Mesothelial cell of epicardium (in vitro differentiated cells): ENCODE measurements around the gene GPD1L. TPM values are rescaled to one million over a fixed set of nuclear protein-coding genes. Genes with fewer than 3 reads are reported as not detected.

ENCODE experiments used
- DNase-seq, 2 experiments: peaks; one replicate each; pipeline ENCODE4 v3.0.0; 2021; ENCODE audit warnings: low spot score in 2 of 2; ENCODE audit not compliant: unreplicated experiment in 2 of 2
- H3K27ac Mint-ChIP-seq: 2 replicates; pipeline ENCODE4 v1.8.0; 2021; ENCODE audit warnings: mixed read lengths
- H3K27me3 Mint-ChIP-seq: 2 replicates; pipeline ENCODE4 v1.8.0; 2021; ENCODE audit warnings: low read depth, mixed read lengths
- H3K36me3 Mint-ChIP-seq: 2 replicates; pipeline ENCODE4 v1.8.0; 2021; ENCODE audit warnings: mixed read lengths
- H3K4me1 Mint-ChIP-seq: 2 replicates; pipeline ENCODE4 v1.8.0; 2021; ENCODE audit warnings: mixed read lengths
- H3K4me3 Mint-ChIP-seq: 2 replicates; pipeline ENCODE4 v1.8.0; 2021; ENCODE audit warnings: mild to moderate bottlenecking, moderate library complexity, mixed read lengths
- H3K9me3 Mint-ChIP-seq: 2 replicates; pipeline ENCODE4 v1.8.0; 2021; ENCODE audit warnings: mixed read lengths
- total RNA-seq: library from RNA; stranded (reverse); gene quantifications from 3 replicates; pipeline ENCODE4 v1.2.1, GENCODE V29; 2021
- TF ChIP-seq, protein P1 (sequence below): fragments of 200-600 bp; sonication (generic); IDR thresholded peaks from one replicate; pipeline ENCODE4 v1.5.0; 2021; ENCODE audit warnings: antibody characterized with exemption; ENCODE audit not compliant: unreplicated experiment

Gene GPD1L
- total RNA-seq, 1 donor from 2014 or later = 8.5 TPM

DNA sequence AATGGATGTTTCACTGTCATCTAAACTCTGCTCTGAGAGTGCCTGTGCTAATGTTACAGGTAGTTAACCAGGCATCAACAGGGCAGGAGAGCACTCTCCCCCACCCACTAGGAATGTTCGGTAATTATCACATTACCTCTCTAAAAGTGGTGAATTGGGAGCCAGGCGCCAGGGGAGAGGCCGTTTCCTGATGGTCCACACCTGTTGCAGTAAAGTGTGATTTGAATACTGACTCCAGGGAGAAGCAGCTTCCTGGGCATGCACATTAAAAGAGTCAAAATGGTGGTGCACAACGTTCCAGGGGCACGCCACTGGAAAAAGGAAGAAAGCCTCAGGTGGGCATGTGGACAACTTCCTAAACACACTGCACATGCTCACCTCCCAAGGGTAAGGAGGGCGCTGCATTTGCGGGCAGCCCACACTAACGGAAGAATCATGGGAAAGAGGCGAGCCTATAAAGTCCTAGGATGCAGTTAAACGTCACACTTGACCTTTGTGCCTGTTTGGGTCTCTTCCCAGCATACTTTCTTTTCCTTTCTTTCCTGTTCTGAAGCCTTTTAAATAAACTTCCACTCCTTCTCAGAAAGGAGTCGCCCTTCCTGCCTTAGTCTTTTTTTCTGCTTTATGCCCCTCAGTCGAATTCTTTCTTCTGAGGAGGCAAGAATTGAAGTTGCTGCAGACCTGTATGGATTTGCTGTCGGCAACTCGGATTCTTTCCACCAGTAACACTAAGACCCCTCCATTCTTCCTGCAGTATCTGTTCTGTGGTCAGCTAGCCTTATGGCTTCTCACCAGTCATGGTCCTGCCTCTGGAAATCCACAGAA lies 28.9 kb upstream of the GPD1L start:
- Mint-ChIP-seq H3K9me3 (peaks cover 6% of the 10 kb centered on the region), H3K4me1 (peaks cover 13% of the 10 kb centered on the region), H3K27ac (no peak overlapping the region), H3K27me3 (no peaks in the 10 kb centered on the region), H3K4me3 (no peak overlapping the region), H3K36me3 (no peaks in the 10 kb centered on the region)
- TF ChIP-seq, protein P1, sequence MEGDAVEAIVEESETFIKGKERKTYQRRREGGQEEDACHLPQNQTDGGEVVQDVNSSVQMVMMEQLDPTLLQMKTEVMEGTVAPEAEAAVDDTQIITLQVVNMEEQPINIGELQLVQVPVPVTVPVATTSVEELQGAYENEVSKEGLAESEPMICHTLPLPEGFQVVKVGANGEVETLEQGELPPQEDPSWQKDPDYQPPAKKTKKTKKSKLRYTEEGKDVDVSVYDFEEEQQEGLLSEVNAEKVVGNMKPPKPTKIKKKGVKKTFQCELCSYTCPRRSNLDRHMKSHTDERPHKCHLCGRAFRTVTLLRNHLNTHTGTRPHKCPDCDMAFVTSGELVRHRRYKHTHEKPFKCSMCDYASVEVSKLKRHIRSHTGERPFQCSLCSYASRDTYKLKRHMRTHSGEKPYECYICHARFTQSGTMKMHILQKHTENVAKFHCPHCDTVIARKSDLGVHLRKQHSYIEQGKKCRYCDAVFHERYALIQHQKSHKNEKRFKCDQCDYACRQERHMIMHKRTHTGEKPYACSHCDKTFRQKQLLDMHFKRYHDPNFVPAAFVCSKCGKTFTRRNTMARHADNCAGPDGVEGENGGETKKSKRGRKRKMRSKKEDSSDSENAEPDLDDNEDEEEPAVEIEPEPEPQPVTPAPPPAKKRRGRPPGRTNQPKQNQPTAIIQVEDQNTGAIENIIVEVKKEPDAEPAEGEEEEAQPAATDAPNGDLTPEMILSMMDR = no peak
- no peak for DNase-seq

DNA sequence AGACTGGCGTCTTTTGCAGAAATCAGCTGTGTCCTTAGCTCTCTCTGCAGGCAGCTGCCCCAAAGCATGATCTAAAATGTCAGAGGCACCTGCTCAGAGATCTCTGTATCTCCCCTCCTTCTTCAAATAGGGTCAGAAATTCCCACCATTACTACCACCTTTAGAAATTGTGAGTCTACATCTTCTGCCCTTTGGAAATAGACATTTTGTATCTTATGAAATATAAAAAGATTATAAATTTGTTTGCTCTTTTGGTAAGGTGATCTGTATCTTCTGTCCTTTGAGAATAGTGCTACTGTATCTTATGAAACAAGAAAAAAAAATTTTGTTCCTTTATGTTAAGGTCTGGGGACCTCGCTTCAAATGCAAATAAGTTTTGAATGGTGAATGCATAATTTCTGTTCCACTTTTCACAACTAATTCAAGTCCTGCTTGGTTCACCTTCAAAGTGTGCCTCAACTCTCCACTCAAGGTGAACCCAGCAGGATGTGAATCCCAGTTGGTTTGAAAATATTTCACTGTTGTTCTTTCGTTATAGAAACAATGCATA lies 28.3 kb upstream of the GPD1L start:
- Mint-ChIP-seq H3K4me1 (peaks cover 20% of the 10 kb centered on the region), H3K27me3 (no peaks in the 10 kb centered on the region), H3K9me3 (peaks cover 6% of the 10 kb centered on the region), H3K4me3 (no peak overlapping the region), H3K36me3 (no peaks in the 10 kb centered on the region), H3K27ac (no peak overlapping the region)
- TF ChIP-seq, protein P1 = no peak
- no peak for DNase-seq

DNA sequence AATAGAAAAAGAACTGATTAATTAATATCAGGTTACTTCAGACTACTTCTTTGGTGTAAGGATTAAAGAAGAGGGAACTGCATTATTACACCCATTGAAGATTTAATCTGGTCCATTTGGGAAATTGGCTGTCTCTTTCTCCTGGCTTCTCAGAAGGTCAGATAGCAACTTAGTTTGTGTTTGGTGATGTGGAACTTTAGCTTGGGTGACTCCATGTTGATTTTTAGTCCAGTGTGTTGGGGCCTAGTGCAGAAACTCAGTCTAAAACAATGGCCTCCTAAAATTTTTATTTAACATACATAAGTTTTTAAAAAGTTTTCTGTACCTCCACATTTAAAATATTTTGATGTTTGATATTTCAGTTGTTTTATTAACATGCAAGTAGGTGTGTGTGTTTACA lies 27.6 kb upstream of the GPD1L start:
- Mint-ChIP-seq H3K9me3 (peaks cover 6% of the 10 kb centered on the region), H3K4me3 (no peak overlapping the region), H3K27me3 (no peaks in the 10 kb centered on the region), H3K27ac (no peak overlapping the region), H3K4me1 (peaks cover 27% of the 10 kb centered on the region), H3K36me3 (peaks cover under 1% of the 10 kb centered on the region)
- no peak for DNase-seq
- TF ChIP-seq, protein P1 = no peak

DNA sequence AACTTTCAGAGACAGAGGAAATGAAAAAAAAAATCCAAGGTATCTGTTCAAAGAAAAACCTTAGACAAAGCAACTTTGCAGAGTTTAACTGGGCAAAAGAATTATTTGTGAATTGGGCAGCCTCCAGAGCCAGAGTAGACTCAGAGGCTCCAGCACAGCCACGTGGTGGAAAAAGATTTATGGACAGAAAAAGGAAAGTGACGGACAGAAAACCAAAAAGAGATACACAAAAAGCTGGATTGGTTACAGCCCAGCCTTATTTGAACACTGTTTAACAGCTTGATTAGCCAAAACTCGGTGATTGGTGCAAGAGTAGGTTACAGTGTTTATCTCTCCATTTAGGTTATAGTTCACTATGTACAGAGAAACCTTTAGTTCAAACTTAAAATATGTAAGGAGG lies 23.7 kb upstream of the GPD1L start:
- H3K27me3 Mint-ChIP-seq = no peaks in the 10 kb centered on the region
- H3K27ac Mint-ChIP-seq = peak overlapping the region; percentile 66
- H3K4me3 Mint-ChIP-seq = no peak overlapping the region
- peaks cover 28% of the 10 kb centered on the region for H3K4me1 Mint-ChIP-seq
- DNase-seq = no peak
- TF ChIP-seq, protein P1 = no peak
- peaks cover 1% of the 10 kb centered on the region for H3K36me3 Mint-ChIP-seq
- peaks cover 6% of the 10 kb centered on the region for H3K9me3 Mint-ChIP-seq

DNA sequence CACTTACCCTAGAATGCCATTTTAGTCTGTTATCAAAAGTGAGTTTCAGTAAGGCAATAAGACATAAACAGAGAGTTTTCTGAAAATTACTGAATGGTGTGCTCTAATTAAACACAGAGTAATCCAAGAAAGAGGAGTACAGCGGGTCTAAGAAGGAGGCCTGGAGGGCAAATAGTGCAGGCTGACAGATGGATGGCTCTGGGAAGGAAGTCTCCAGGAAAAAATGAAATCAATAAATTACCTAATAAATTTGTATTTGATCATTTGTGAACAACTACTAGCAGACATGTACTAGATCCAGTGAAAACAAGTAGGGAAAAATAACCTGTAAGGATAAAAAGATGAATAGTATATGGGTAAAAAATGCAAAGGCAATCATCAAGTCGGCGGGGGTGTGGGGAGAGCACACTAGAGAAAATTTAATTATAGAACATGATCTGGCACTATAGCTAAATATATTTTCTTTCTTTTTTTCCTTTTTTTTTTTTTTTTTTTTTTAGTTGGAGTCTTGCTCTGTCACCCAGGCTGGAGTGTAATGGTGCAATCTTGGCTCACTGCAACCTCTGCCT lies 22.6 kb upstream of the GPD1L start:
- TF ChIP-seq, protein P1 = no peak
- H3K27me3 Mint-ChIP-seq = no peaks in the 10 kb centered on the region
- H3K9me3 Mint-ChIP-seq = peaks cover 13% of the 10 kb centered on the region
- H3K36me3 Mint-ChIP-seq = peaks cover 1% of the 10 kb centered on the region
- no peak for DNase-seq
- no peak overlapping the region for H3K4me3 Mint-ChIP-seq
- peaks cover 28% of the 10 kb centered on the region for H3K4me1 Mint-ChIP-seq
- H3K27ac Mint-ChIP-seq = peak overlapping the region; percentile 66
